ENCODE measurements around the gene GHITM. TPM values are rescaled to one million over a fixed set of nuclear protein-coding genes. Genes with fewer than 3 reads are reported as not detected.

Gene GHITM
- total and polyA plus RNA-seq, 3 donors from 2014 or later = 140 to 284 (median 220) TPM

DNA sequence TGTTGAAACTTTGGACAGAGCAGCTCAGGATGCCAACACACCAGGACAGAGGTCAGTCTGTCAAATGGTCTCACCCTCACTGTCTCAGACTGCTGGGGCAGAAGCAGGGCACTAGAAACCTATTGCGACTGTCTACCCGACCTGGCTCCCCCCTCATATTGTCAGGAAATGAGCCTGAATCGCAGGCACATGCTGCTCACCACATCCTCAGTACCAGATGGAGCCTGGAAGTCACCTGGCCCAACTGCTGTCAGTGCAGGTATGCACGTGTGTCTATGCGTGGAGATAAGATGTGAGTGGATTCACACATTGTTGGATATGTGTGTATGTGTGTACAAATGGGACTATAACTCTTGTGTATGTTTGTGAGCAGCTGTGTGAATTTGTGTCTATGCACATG lies 51.8 kb downstream of the GHITM start:
- WGBS, 2 donors = 59 to 94% methylated on average over 5 of the region's 5 CpGs
- H3K27me3 ChIP-seq = no peaks in the 10 kb centered on the region
- no peak for TF ChIP-seq POLR2A (IDR thresholded peaks at IDR 0.05)
- TF ChIP-seq, protein P1, sequence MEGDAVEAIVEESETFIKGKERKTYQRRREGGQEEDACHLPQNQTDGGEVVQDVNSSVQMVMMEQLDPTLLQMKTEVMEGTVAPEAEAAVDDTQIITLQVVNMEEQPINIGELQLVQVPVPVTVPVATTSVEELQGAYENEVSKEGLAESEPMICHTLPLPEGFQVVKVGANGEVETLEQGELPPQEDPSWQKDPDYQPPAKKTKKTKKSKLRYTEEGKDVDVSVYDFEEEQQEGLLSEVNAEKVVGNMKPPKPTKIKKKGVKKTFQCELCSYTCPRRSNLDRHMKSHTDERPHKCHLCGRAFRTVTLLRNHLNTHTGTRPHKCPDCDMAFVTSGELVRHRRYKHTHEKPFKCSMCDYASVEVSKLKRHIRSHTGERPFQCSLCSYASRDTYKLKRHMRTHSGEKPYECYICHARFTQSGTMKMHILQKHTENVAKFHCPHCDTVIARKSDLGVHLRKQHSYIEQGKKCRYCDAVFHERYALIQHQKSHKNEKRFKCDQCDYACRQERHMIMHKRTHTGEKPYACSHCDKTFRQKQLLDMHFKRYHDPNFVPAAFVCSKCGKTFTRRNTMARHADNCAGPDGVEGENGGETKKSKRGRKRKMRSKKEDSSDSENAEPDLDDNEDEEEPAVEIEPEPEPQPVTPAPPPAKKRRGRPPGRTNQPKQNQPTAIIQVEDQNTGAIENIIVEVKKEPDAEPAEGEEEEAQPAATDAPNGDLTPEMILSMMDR (IDR thresholded peaks at IDR 0.05) = no peak
- peaks cover 8% of the 10 kb centered on the region for H3K4me1 ChIP-seq
- no peak overlapping the region for H3K27ac ChIP-seq
- H3K9me3 ChIP-seq = no peaks in the 10 kb centered on the region
- H3K36me3 ChIP-seq (ENCODE audit: low read depth, missing control alignments) = no peaks in the 10 kb centered on the region
- H3K4me3 ChIP-seq = no peak overlapping the region
- intact Hi-C loops (cut with DNase I; ENCODE audit: low total_unique reads) = no loop called here
- no peak for DNase-seq

DNA sequence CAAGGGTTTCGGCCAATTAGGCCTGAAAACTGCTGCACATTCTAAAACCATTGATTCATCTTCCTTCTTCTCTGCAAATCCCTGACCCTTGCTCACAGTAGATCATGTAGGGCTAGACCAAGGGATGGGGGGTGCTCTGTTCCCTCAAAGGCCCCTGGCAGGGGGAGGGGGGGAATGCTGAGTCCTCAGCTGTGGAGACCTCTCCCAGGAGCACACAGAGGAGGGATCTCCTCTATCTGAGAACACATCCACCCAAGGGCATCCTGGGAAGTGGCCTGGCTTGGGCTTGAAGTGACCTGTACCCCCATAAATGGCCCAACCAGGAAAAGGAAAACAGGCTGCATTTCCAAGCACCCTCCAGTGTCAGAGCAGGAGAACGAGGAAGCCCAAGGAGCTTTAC lies 54.0 kb downstream of the GHITM start:
- H3K36me3 ChIP-seq (ENCODE audit: low read depth, missing control alignments) = no peaks in the 10 kb centered on the region
- DNase-seq = no peak
- 82 to 90% methylated on average over 2 of the region's 2 CpGs for WGBS, 2 donors
- peaks cover 8% of the 10 kb centered on the region for H3K4me1 ChIP-seq
- H3K9me3 ChIP-seq = no peaks in the 10 kb centered on the region
- no peaks in the 10 kb centered on the region for H3K27me3 ChIP-seq
- no peak overlapping the region for H3K4me3 ChIP-seq
- TF ChIP-seq, protein P1 (IDR thresholded peaks at IDR 0.05) = no peak
- TF ChIP-seq POLR2A (IDR thresholded peaks at IDR 0.05) = no peak
- H3K27ac ChIP-seq = no peak overlapping the region
- intact Hi-C loops (cut with DNase I; ENCODE audit: low total_unique reads) = no loop called here

DNA sequence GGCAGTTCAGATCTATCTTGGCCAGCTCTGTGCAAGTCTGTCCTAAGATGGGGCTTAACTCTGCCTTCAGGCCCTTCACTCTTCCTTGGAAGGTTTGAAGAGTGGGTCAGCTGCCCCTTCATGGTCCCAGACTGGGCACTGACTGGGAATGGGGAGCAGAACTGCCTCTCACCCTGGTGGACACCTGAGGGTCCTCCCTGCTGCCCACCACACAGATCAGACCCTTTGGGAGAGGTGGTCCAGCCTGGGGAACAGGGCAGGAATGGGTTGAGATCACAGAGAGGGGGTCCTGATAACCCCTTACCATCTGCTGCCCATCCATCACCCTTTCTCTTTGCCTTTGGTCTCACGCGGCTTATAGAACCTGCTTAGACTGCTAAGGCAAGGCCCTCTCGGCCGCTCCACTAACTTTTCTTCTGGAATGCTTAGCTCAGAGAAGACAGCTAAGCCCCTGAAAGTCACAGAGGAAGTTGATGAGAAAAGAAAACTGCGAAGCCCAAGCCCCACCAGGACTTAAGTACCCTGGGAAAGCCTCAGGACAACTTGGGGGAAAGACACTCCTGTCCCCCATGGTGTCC lies 54.6 kb downstream of the GHITM start:
- H3K4me3 ChIP-seq = peak overlapping the region; percentile 4 to 52
- no peaks in the 10 kb centered on the region for H3K27me3 ChIP-seq
- 14 to 23% methylated on average over 5 of the region's 5 CpGs for WGBS, 2 donors
- intact Hi-C loops (cut with DNase I; ENCODE audit: low total_unique reads) = no loop called here
- no peak for DNase-seq
- TF ChIP-seq POLR2A (IDR thresholded peaks at IDR 0.05) = no peak
- TF ChIP-seq, protein P1 (IDR thresholded peaks at IDR 0.05) = no peak
- H3K27ac ChIP-seq = no peak overlapping the region
- H3K36me3 ChIP-seq (ENCODE audit: low read depth, missing control alignments) = no peaks in the 10 kb centered on the region
- H3K9me3 ChIP-seq = no peaks in the 10 kb centered on the region
- H3K4me1 ChIP-seq = peaks cover 8% of the 10 kb centered on the region

DNA sequence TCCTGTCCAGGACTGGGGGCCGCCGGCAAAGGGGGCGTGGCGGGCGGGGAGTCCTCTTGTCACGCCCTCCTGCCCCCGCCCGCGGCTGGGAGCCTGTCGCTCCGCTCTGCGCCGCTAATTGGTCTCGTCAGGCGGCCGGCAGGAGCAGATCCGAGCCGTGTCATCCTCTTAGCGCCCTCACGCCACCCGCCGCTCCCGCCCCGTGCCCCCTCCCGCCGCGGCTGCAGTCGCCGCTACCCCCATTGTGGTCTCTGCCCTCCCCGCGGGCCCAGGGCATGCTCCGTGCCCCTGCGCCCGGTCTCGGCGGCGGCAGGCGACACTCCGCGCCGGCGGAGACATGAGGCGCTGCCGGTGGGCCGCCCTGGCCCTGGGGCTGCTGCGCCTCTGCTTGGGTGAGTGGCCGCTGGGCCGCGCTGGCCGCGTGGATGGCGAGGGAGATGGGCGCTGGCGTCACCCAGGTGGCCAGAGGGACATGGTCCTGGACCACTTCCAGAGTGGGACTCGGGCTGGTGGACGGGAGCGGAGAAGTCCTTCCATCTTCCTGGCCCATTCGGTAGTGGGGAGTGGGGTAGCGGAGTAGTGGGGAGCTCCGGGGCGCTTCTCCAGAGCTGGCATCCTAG lies 55.2 kb downstream of the GHITM start, which contains the start of gene CDHR1:
TSS of gene CDHR1 (plus strand) at position 114 of the 620 bp plus-strand sequence. CDS start at position 338, 224 bp downstream.
- Histone ChIP-seq H3K4me3 (peak within 1 kb of the TSS; percentile 4 to 52), H3K27ac (no peak within 1 kb of the TSS), H3K4me1 (peaks cover 8% of the 10 kb centered on the region), H3K9me3 (no peaks in the 10 kb centered on the region), H3K27me3 (no peaks in the 10 kb centered on the region), H3K36me3 (ENCODE audit: low read depth, missing control alignments) (no peaks in the 10 kb centered on the region)
- DNase-seq = peak; percentile 31
- intact Hi-C loops (cut with DNase I; ENCODE audit: low total_unique reads) = no loop called here
- 1% methylated on average over 10 to 23 of the region's 61 CpGs for WGBS, 2 donors
- TF ChIP-seq, protein P1 (IDR thresholded peaks at IDR 0.05) = no peak
- TF ChIP-seq POLR2A (IDR thresholded peaks at IDR 0.05) = no peak
